GM12864 (cell line): ENCODE results near the gene HSBP1L1.

Source experiments
- DNase-seq: peaks from one replicate; pipeline ENCODE4 v3.0.0-alpha.2; 2011; ENCODE audit warnings: low read depth
- H3K4me3 ChIP-seq: 2 replicates; pipeline ENCODE4 v1.5.1; 2011; ENCODE audit warnings: mild to moderate bottlenecking, low read depth, low read length, control low read depth
- CTCF ChIP-seq: IDR thresholded peaks from 2 replicates; pipeline ENCODE4 v1.5.1; 2011; ENCODE audit warnings: low read depth, mild to moderate bottlenecking, moderate library complexity, low read length, control low read depth, inconsistent platforms; ENCODE audit errors: missing control alignments

HSBP1L1 gene

GRCh38 chr18:79917853-79918614 is 46.4 kb upstream of the HSBP1L1 start:
- DNase-seq, result no peak
- TF ChIP-seq CTCF, result no peak
- no peak overlapping the region for H3K4me3 ChIP-seq

GRCh38 chr18:79918615-79919011 is 45.8 kb upstream of the HSBP1L1 start:
- DNase-seq, result no peak
- no peak overlapping the region for H3K4me3 ChIP-seq
- TF ChIP-seq CTCF, result no peak

- TF ChIP-seq CTCF, result no peak
- no peak for DNase-seq
Measured at GRCh38 chr18:79919089-79919488, 45.4 kb upstream of the HSBP1L1 start.

GRCh38 chr18:79921984-79922965 is 42.2 kb upstream of the HSBP1L1 start:
- H3K4me3 ChIP-seq, result no peak overlapping the region
- no peak for TF ChIP-seq CTCF
- DNase-seq, result no peak

More at GRCh38 chr18:79919089-79919488, 45.4 kb upstream of the HSBP1L1 start:
- H3K4me3 ChIP-seq, result no peak overlapping the region

GRCh38 chr18:79922971-79923411 is 41.5 kb upstream of the HSBP1L1 start:
- TF ChIP-seq CTCF, result no peak
- DNase-seq, result no peak
- no peak overlapping the region for H3K4me3 ChIP-seq

- TF ChIP-seq CTCF, result no peak
- DNase-seq, result no peak
- no peak overlapping the region for H3K4me3 ChIP-seq
Measured at GRCh38 chr18:79923896-79924585, 40.4 kb upstream of the HSBP1L1 start.
